Colonic mucosa (tissue), 4 donors: ENCODE measurements around the gene MAB21L3. TPM values are rescaled to one million over a fixed set of nuclear protein-coding genes. Genes with fewer than 3 reads are reported as not detected.

Source experiments
- DNase-seq: peaks from one replicate; pipeline ENCODE4 v3.0.0-alpha.2; 2020
- H3K27ac ChIP-seq: fragments of 200-600 bp; one replicate; pipeline ENCODE4 v1.8.0; 2021
- H3K27me3 ChIP-seq: fragments of 200-600 bp; one replicate; pipeline ENCODE4 v1.8.0; 2021
- H3K36me3 ChIP-seq: fragments of 200-600 bp; one replicate; pipeline ENCODE4 v1.8.0; 2021
- H3K4me1 ChIP-seq: fragments of 200-600 bp; one replicate; pipeline ENCODE4 v1.8.0; 2021; ENCODE audit warnings: mild to moderate bottlenecking
- H3K4me3 ChIP-seq: fragments of 200-600 bp; one replicate; pipeline ENCODE4 v1.8.0; 2021
- H3K9ac ChIP-seq, 2 donors: one replicate each; pipeline ENCODE4 v1.7.0; 2013; ENCODE audit warnings: control low read depth in 2 of 2, low read depth in 2 of 2, low read length in 2 of 2
- H3K9me3 ChIP-seq: fragments of 200-600 bp; one replicate; pipeline ENCODE4 v1.8.0; 2021
- intact Hi-C: fragments of 100-400 bp; cut with DNase I; formaldehyde crosslinking; loops from one replicate; pipeline ENCODE4 v1.14.1; 2022
- total RNA-seq, 2 donors: library from RNA; stranded (reverse); fragmentation: NEBNext Ultra II Directional in 1 of 2; extraction: Animal tissue kit (Norgen Biotek cat#: 25700) in 1 of 2; gene quantifications; one replicate each; pipeline ENCODE4 v1.2.1, GENCODE V29; 2021
- TF ChIP-seq, protein P1 (sequence below): fragments of 200-600 bp; IDR thresholded peaks from one replicate; pipeline ENCODE4 v1.8.0; 2022; ENCODE audit warnings: antibody characterized with exemption, mild to moderate bottlenecking
- donor health status: healthy.
- donor health status: DM: no; HTN: no; CAD: no.
- donor health status: DM: no; HTN: no; CAD: no.

MAB21L3 gene
- total RNA-seq, 2 donors from 2014 or later, result 3.9 to 4.5 TPM

DNA sequence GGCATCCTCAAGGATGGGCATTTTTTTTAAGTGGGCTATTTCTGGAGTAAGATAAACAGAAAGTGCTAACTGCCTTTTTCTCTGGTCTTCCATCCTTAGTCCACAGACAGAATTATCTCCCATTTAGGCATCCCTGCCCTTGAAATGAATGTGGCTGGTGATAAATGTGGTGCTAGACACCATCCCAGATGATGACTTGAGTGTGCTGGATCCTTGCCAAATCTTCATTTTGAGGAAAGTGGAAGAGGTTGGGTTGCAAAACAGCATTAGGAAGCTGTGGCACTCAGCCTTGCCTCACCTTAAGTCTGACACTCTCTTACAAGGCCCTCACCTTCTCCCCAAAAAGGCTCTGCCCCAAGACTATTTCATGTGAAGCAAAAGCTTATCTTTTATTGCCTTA is 19.2 kb downstream of the MAB21L3 start:
- no peak overlapping the region for H3K9ac ChIP-seq
- intact Hi-C loops, result no loop called here
- TF ChIP-seq, protein P1, sequence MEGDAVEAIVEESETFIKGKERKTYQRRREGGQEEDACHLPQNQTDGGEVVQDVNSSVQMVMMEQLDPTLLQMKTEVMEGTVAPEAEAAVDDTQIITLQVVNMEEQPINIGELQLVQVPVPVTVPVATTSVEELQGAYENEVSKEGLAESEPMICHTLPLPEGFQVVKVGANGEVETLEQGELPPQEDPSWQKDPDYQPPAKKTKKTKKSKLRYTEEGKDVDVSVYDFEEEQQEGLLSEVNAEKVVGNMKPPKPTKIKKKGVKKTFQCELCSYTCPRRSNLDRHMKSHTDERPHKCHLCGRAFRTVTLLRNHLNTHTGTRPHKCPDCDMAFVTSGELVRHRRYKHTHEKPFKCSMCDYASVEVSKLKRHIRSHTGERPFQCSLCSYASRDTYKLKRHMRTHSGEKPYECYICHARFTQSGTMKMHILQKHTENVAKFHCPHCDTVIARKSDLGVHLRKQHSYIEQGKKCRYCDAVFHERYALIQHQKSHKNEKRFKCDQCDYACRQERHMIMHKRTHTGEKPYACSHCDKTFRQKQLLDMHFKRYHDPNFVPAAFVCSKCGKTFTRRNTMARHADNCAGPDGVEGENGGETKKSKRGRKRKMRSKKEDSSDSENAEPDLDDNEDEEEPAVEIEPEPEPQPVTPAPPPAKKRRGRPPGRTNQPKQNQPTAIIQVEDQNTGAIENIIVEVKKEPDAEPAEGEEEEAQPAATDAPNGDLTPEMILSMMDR, result no peak
- H3K27me3 ChIP-seq, result no peaks in the 10 kb centered on the region
- no peaks in the 10 kb centered on the region for H3K36me3 ChIP-seq
- H3K9me3 ChIP-seq, result no peaks in the 10 kb centered on the region
- no peak for DNase-seq
- no peak overlapping the region for H3K27ac ChIP-seq
- H3K4me3 ChIP-seq, result no peak overlapping the region
- no peaks in the 10 kb centered on the region for H3K4me1 ChIP-seq

GRCh38 chr1:116131170-116131569 is 20.0 kb downstream of the MAB21L3 start:
- no peaks in the 10 kb centered on the region for H3K27me3 ChIP-seq
- no peak overlapping the region for H3K4me3 ChIP-seq
- no peak overlapping the region for H3K27ac ChIP-seq
- peak; percentile 5 for DNase-seq
- no peaks in the 10 kb centered on the region for H3K9me3 ChIP-seq
- H3K9ac ChIP-seq, result no peak overlapping the region
- H3K4me1 ChIP-seq, result no peaks in the 10 kb centered on the region
- no peaks in the 10 kb centered on the region for H3K36me3 ChIP-seq
- TF ChIP-seq, protein P1, result no peak
- intact Hi-C loops, result no loop called here

DNA sequence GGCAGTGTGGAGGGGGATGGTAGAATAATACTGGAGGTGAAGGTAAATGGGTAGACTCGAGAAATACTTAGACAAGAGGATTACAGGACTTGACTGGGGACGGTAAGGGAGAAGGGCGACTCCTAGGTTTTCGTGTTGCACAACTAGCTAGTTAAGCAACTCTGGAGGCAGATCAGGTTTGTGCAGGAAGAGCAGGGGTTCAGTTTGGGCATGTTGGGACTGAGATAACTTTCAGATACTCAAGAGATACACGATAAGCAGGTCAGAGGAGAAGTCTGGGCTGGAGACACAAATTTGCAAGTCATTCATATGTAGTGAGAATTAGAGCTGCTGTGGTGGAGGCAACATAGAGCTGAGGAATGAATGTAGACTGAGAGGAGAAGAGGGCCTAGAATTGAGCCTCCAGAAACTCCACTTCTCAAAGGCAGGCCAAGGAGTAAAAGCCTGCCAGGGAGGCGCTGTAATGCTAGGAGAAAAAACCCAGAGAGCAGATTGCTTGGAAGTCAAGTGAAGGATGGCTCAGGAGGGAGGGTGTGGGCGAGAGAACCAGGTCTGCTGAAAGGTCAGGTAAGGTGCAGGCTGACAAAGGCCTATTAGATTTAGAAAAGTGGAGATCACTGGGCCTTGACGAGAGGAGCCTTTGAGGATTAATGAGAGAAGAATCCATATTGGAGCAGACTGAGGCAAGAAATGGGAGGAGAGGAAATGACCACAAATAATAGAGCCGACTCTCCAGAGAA is 20.8 kb downstream of the MAB21L3 start:
- DNase-seq, result peak; percentile 8
- no peaks in the 10 kb centered on the region for H3K4me1 ChIP-seq
- intact Hi-C loops, result no loop called here
- TF ChIP-seq, protein P1, result no peak
- no peaks in the 10 kb centered on the region for H3K36me3 ChIP-seq
- H3K27ac ChIP-seq, result no peak overlapping the region
- no peaks in the 10 kb centered on the region for H3K9me3 ChIP-seq
- no peak overlapping the region for H3K4me3 ChIP-seq
- no peaks in the 10 kb centered on the region for H3K27me3 ChIP-seq
- H3K9ac ChIP-seq, result no peak overlapping the region

DNA sequence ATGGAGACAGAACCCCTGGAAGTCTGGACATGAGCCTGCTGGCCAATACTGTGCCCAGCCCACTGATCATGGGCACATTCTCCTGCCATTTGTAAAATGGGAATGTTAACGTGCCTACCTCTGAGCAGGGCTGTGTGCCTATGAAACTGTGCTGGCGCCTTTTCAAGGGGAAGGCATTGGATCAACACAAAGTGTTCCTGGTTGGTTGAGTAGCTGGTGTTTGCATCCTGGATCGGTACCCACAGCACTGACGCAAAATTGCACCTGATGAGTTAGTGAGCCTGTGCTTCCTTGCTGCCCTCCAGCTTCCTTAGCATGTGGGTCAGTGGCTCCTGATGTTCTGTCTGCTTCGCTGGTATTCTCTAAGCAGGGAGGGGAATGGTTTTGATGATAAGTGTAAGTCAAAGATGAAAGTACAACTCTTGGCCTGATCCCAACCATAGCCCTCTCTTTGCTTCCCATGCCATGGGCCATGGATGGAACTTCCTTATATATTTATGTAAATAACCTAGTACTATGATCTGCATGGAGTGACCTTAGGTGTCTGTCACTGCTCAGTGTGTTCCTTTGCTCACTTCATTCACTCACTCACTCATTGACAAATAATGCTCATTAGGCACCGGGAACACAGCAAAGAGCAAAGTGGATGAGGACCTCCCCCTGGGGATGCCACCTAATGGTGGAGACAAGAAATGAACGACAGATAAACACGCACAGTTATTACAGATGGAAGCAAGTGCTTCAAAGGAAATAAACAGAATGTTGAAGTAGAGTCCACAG is 22.7 kb downstream of the MAB21L3 start:
- intact Hi-C loops, result no loop called here
- peak; percentile 14 for DNase-seq
- TF ChIP-seq, protein P1, result no peak

DNA sequence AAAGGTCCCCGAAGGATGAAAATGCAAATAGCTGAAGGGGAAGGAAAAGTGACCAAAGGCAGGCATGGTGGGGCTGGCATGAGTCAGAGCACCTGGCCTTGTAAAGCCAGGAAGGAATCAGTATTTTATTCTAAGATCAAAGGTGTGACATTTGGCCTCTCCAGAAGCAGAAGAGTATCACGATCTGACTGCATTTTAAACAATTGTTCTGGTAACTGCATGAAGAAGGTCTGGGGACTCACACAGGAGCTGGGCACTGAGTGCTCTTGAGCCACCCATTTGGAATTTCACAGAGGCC is 23.2 kb downstream of the MAB21L3 start:
- H3K27ac ChIP-seq, result no peak overlapping the region
- intact Hi-C loops, result no loop called here
- no peaks in the 10 kb centered on the region for H3K27me3 ChIP-seq
- TF ChIP-seq, protein P1, result no peak
- peak; percentile 4 for DNase-seq
- no peak overlapping the region for H3K4me3 ChIP-seq
- H3K36me3 ChIP-seq, result no peaks in the 10 kb centered on the region
- H3K9ac ChIP-seq, result no peak overlapping the region
- H3K4me1 ChIP-seq, result no peaks in the 10 kb centered on the region
- H3K9me3 ChIP-seq, result no peaks in the 10 kb centered on the region

More for the DNA sequence above, 22.7 kb downstream of the MAB21L3 start:
- no peak overlapping the region for H3K27ac ChIP-seq
- H3K27me3 ChIP-seq, result no peaks in the 10 kb centered on the region
- no peaks in the 10 kb centered on the region for H3K4me1 ChIP-seq
- no peak overlapping the region for H3K4me3 ChIP-seq
- no peaks in the 10 kb centered on the region for H3K36me3 ChIP-seq
- H3K9me3 ChIP-seq, result no peaks in the 10 kb centered on the region
- no peak overlapping the region for H3K9ac ChIP-seq
